IMR-90 (cell line): Measurements from ENCODE around the gene DNAH8. TPM values are rescaled to one million over a fixed set of nuclear protein-coding genes. Genes with fewer than 3 reads are reported as not detected.

Experiments
- ATAC-seq: fragments of 200-7000 bp; cut with Tn5 transposase; 2 replicates; pipeline ENCODE4 v1.9.1; 2020; ENCODE audit warnings: low read depth, mild to moderate bottlenecking, moderate library complexity
- BruUV-seq: library from RNA; stranded (reverse); fragments of 400-500 nt; replicated peaks from 2 replicates; lab custom pipeline; 2021; lab: Mats Ljungman, UMichigan
- CTCF ChIA-PET: fragments of 300-600 bp; formaldehyde crosslinking; extraction: SDS; loops from one replicate; lab custom pipeline; 2021; ENCODE audit warnings: antibody characterized with exemption; lab: Yijun Ruan, JAX
- POLR2A ChIA-PET: fragments of 300-600 bp; sonication (Branson Sonifier 250); formaldehyde crosslinking; loops from one replicate; lab custom pipeline; 2022; ENCODE audit warnings: antibody characterized with exemption; ENCODE audit not compliant: unreplicated experiment; lab: Charles Lee
- DNase-seq: peaks from one replicate; pipeline ENCODE4 v3.0.0; 2013
- H2AFZ ChIP-seq: replicated peaks from 2 replicates; pipeline ENCODE3; 2013; ENCODE audit warnings: low read length, mild to moderate bottlenecking; ENCODE audit not compliant: poor library complexity
- H2AK5ac ChIP-seq: 2 replicates; pipeline ENCODE4 v1.6.1; 2013; ENCODE audit warnings: low read depth, low read length, inconsistent platforms
- H2AK9ac ChIP-seq: replicated peaks from 2 replicates; pipeline ENCODE3; 2013; ENCODE audit warnings: mild to moderate bottlenecking, low read depth, low read length, moderate library complexity; ENCODE audit not compliant: poor library complexity
- H2BK120ac ChIP-seq: 2 replicates; pipeline ENCODE4 v1.6.1; 2013; ENCODE audit warnings: low read depth, low read length, inconsistent platforms
- H2BK15ac ChIP-seq: 3 replicates; pipeline ENCODE4 v1.6.1; 2013; ENCODE audit warnings: low read depth, low read length, inconsistent platforms
- H2BK20ac ChIP-seq: 2 replicates; pipeline ENCODE4 v1.6.1; 2013; ENCODE audit warnings: low read depth, mild to moderate bottlenecking, inconsistent platforms, low read length, moderate library complexity
- H2BK5ac ChIP-seq: 2 replicates; pipeline ENCODE4 v1.6.1; 2013; ENCODE audit warnings: mild to moderate bottlenecking, low read depth, low read length, inconsistent platforms; ENCODE audit not compliant: poor library complexity, severe bottlenecking
- H3K14ac ChIP-seq: replicated peaks from 2 replicates; pipeline ENCODE4 v1.6.1; 2013; ENCODE audit warnings: low read depth, low read length, inconsistent platforms
- H3K18ac ChIP-seq: 2 replicates; pipeline ENCODE4 v1.6.1; 2013; ENCODE audit warnings: low read depth, low read length, control low read depth
- H3K23ac ChIP-seq: 2 replicates; pipeline ENCODE4 v1.6.1; 2013; ENCODE audit warnings: low read depth, low read length, inconsistent platforms
- H3K27ac ChIP-seq: 2 replicates; pipeline ENCODE4 v1.5.1; 2013; ENCODE audit warnings: mild to moderate bottlenecking, control low read depth, low read length; ENCODE audit not compliant: insufficient read depth
- H3K27me3 ChIP-seq: 2 replicates; pipeline ENCODE4 v1.6.1; 2013; ENCODE audit warnings: low read length; ENCODE audit not compliant: control insufficient read depth, insufficient read depth
- H3K36me3 ChIP-seq: 2 replicates; pipeline ENCODE4 v1.6.1; 2013; ENCODE audit warnings: low read length, mixed read lengths; ENCODE audit not compliant: control insufficient read depth, insufficient read depth
- H3K4ac ChIP-seq: 2 replicates; pipeline ENCODE4 v1.6.1; 2013; ENCODE audit warnings: low read depth, low read length, inconsistent platforms
- H3K4me1 ChIP-seq: 2 replicates; pipeline ENCODE4 v1.6.1; 2013; ENCODE audit warnings: low read length, mixed read lengths; ENCODE audit not compliant: control insufficient read depth, insufficient read depth
- H3K4me2 ChIP-seq: 2 replicates; pipeline ENCODE4 v1.6.1; 2013; ENCODE audit warnings: low read depth, mild to moderate bottlenecking, control low read depth, low read length, moderate library complexity
- H3K4me3 ChIP-seq: 2 replicates; pipeline ENCODE4 v1.5.1; 2013; ENCODE audit warnings: low read depth, mild to moderate bottlenecking, control low read depth, low read length, moderate library complexity; ENCODE audit not compliant: insufficient read depth
- H3K56ac ChIP-seq: 2 replicates; pipeline ENCODE4 v1.6.1; 2013; ENCODE audit warnings: low read length, inconsistent platforms; ENCODE audit not compliant: insufficient read depth; ENCODE audit errors: extremely low read depth
- H3K79me1 ChIP-seq, 2 experiments: 2 replicates each; pipeline ENCODE4 v1.6.1; 2013; ENCODE audit warnings: low read length in 2 of 2, inconsistent platforms in 1 of 2, low read depth in 1 of 2
- H3K9ac ChIP-seq: 2 replicates; pipeline ENCODE4 v1.6.1; 2013; ENCODE audit warnings: low read depth, low read length, control low read depth
- H3K9me1 ChIP-seq: 2 replicates; pipeline ENCODE4 v1.6.1; 2013; ENCODE audit warnings: low read length, inconsistent platforms; ENCODE audit not compliant: insufficient read depth
- H3K9me3 ChIP-seq: 2 replicates; pipeline ENCODE4 v1.6.1; 2013; ENCODE audit warnings: low read length; ENCODE audit not compliant: control insufficient read depth, insufficient read depth
- H4K20me1 ChIP-seq: 2 replicates; pipeline ENCODE4 v1.6.1; 2013; ENCODE audit warnings: low read length, inconsistent platforms; ENCODE audit not compliant: insufficient read depth
- H4K5ac ChIP-seq: 2 replicates; pipeline ENCODE4 v1.6.1; 2013; ENCODE audit warnings: mild to moderate bottlenecking, low read depth, low read length, control low read depth
- H4K8ac ChIP-seq, 2 experiments: 2 replicates each; pipeline ENCODE4 v1.6.1; 2013; ENCODE audit warnings: low read depth in 2 of 2, low read length in 2 of 2, control low read depth in 1 of 2, inconsistent platforms in 1 of 2
- H4K91ac ChIP-seq: 2 replicates; pipeline ENCODE4 v1.6.1; 2013; ENCODE audit warnings: low read depth, low read length, inconsistent platforms; ENCODE audit not compliant: insufficient read depth
- BHLHE40 ChIP-seq: fragments of 150-350 bp; IDR thresholded peaks from 2 replicates; pipeline ENCODE4 v1.6.1; 2016; ENCODE audit warnings: mild to moderate bottlenecking, low read depth, low read length
- CEBPB ChIP-seq: IDR thresholded peaks from 2 replicates; pipeline ENCODE4 v1.6.1; 2012; ENCODE audit warnings: low read depth, low read length, improper control_type of control experiment
- ELK1 ChIP-seq: fragments of 150-350 bp; IDR thresholded peaks from 2 replicates; pipeline ENCODE4 v1.6.1; 2016; ENCODE audit warnings: low read depth, mild to moderate bottlenecking, low read length, moderate library complexity, borderline replicate concordance
- MAFK ChIP-seq: IDR thresholded peaks from 2 replicates; pipeline ENCODE4 v1.6.1; 2012; ENCODE audit warnings: low read depth, low read length, improper control_type of control experiment
- NFE2L2 ChIP-seq: fragments of 150-350 bp; IDR thresholded peaks from 2 replicates; pipeline ENCODE4 v1.6.1; 2016; ENCODE audit warnings: low read depth, mild to moderate bottlenecking, low read length
- RAD21 ChIP-seq: IDR thresholded peaks from 2 replicates; pipeline ENCODE4 v1.6.1; 2012; ENCODE audit warnings: low read length, improper control_type of control experiment
- RCOR1 ChIP-seq: IDR thresholded peaks from 2 replicates; pipeline ENCODE4 v1.6.1; 2012; ENCODE audit warnings: mild to moderate bottlenecking, low read length, improper control_type of control experiment; ENCODE audit not compliant: insufficient replicate concordance
- RFX5 ChIP-seq: IDR thresholded peaks from 2 replicates; pipeline ENCODE4 v1.8.0; 2012; ENCODE audit warnings: low read depth, mild to moderate bottlenecking, low read length, moderate library complexity
- SMC3 ChIP-seq: fragments of 150-350 bp; IDR thresholded peaks from 2 replicates; pipeline ENCODE4 v1.6.1; 2016; ENCODE audit warnings: low read depth, mild to moderate bottlenecking, antibody characterized with exemption, low read length, moderate library complexity
- USF2 ChIP-seq: fragments of 150-350 bp; IDR thresholded peaks from 2 replicates; pipeline ENCODE4 v1.6.1; 2017; ENCODE audit warnings: mild to moderate bottlenecking, antibody characterized with exemption, low read length, low read depth
- WGBS, 2 experiments: methylation state at CpG; one replicate each; pipeline versions ENCODE4 v1.1.5 to v1.1.7; 2013; ENCODE audit warnings: missing lambda C conversion rate in 2 of 2; ENCODE audit not compliant: insufficient read length in 1 of 2; ENCODE audit errors: extremely low coverage in 2 of 2; 5-methylcytosine and 5-hydroxymethylcytosine counted together
- dilution Hi-C: fragments of 300-500 bp; cut with HindIII; formaldehyde crosslinking; loops from one replicate; pipeline ENCODE4 v1.14.3; 2018; ENCODE audit warnings: low sequenced_read_pairs; ENCODE audit not compliant: unreplicated experiment
- in situ Hi-C: fragments of 300-500 bp; cut with MboI; formaldehyde crosslinking; loops from 3 replicates; pipeline ENCODE4 v1.14.3; 2019; ENCODE audit warnings: low sequenced_read_pairs, inconsistent platforms, mixed read lengths
- intact Hi-C: fragments of 100-400 bp; cut with micrococcal nuclease; formaldehyde crosslinking; loops from 2 replicates; pipeline ENCODE4 v1.10.0; 2022
- polyA plus RNA-seq, 3 experiments: library from polyadenylated mRNA; depleted of rRNA; stranded (reverse); fragments of >200 nt; gene quantifications; 2 replicates each; pipeline ENCODE4 v1.2.3, GENCODE V29; 2012; ENCODE audit warnings: low replicate concordance in 1 of 3
- total RNA-seq: library from RNA; depleted of rRNA; stranded (reverse); fragments of >200 nt; gene quantifications from 2 replicates; pipeline ENCODE4 v1.2.3, GENCODE V29; 2012
- TF ChIP-seq, protein P1 (sequence below): conservative IDR thresholded peaks from 2 replicates; pipeline ENCODE4 v1.5.1; 2012; ENCODE audit warnings: mild to moderate bottlenecking, low read depth, low read length, improper control_type of control experiment

The DNAH8 gene
- total and polyA plus RNA-seq, 2 of the 4 experiments (the other 2 are of a cell fraction): not detected

GRCh38 chr6:38982470-38982869, 267.4 kb downstream of the DNAH8 start:
- H3K9me1 ChIP-seq: no peaks in the 10 kb centered on the region
- no peak overlapping the region for H2BK20ac ChIP-seq
- H2BK5ac ChIP-seq: no peak overlapping the region
- TF ChIP-seq USF2 (no peak), NFE2L2 (no peak), RAD21 (no peak), CEBPB (no peak), SMC3 (no peak), BHLHE40 (no peak), ELK1 (no peak), RFX5 (no peak), MAFK (no peak), RCOR1 (no peak)
- TF ChIP-seq, protein P1, sequence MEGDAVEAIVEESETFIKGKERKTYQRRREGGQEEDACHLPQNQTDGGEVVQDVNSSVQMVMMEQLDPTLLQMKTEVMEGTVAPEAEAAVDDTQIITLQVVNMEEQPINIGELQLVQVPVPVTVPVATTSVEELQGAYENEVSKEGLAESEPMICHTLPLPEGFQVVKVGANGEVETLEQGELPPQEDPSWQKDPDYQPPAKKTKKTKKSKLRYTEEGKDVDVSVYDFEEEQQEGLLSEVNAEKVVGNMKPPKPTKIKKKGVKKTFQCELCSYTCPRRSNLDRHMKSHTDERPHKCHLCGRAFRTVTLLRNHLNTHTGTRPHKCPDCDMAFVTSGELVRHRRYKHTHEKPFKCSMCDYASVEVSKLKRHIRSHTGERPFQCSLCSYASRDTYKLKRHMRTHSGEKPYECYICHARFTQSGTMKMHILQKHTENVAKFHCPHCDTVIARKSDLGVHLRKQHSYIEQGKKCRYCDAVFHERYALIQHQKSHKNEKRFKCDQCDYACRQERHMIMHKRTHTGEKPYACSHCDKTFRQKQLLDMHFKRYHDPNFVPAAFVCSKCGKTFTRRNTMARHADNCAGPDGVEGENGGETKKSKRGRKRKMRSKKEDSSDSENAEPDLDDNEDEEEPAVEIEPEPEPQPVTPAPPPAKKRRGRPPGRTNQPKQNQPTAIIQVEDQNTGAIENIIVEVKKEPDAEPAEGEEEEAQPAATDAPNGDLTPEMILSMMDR: no peak
- intact Hi-C loops: no loop called here
- H3K56ac ChIP-seq: no peak overlapping the region
- H3K4me1 ChIP-seq: no peaks in the 10 kb centered on the region
- H2AK5ac ChIP-seq: no peak overlapping the region
- no peak overlapping the region for H3K18ac ChIP-seq
- H3K23ac ChIP-seq: no peak overlapping the region
- H2BK120ac ChIP-seq: no peak overlapping the region
- H3K27ac ChIP-seq: no peak overlapping the region
- H3K9ac ChIP-seq: no peak overlapping the region
- no peaks in the 10 kb centered on the region for H3K79me1 ChIP-seq
- ChIA-PET POLR2A (no interaction called here), CTCF (interaction anchor here (1.0 kb wide), 1 partner anchor 10 kb away, joined by 4 read pairs; no protein-coding TSS in a partner anchor)
- no peaks in the 10 kb centered on the region for H4K20me1 ChIP-seq
- H3K9me3 ChIP-seq: no peaks in the 10 kb centered on the region
- ATAC-seq (no peak), DNase-seq (no peak)
- no peak overlapping the region for H4K8ac ChIP-seq
- no peaks in the 10 kb centered on the region for H3K27me3 ChIP-seq
- BruUV-seq: no TSS peak
- no peak overlapping the region for H3K4me2 ChIP-seq
- no peak overlapping the region for H3K14ac ChIP-seq
- in situ Hi-C loops: no loop called here
- H3K4ac ChIP-seq: no peak overlapping the region
- H3K36me3 ChIP-seq: no peaks in the 10 kb centered on the region
- no peak overlapping the region for H3K4me3 ChIP-seq
- H2BK15ac ChIP-seq: no peak overlapping the region
- dilution Hi-C loops: no loop called here
- no peak overlapping the region for H4K91ac ChIP-seq
- no peak overlapping the region for H2AFZ ChIP-seq
- WGBS, 2 experiments: 17% methylated on average over 1 of the region's 2 CpGs; no CpG with 5 or more reads in 1 of the 2 experiments
- no peak overlapping the region for H4K5ac ChIP-seq
- no peak overlapping the region for H2AK9ac ChIP-seq
